Measurements from ENCODE around the gene KCNMA1.

KCNMA1 gene

DNA sequence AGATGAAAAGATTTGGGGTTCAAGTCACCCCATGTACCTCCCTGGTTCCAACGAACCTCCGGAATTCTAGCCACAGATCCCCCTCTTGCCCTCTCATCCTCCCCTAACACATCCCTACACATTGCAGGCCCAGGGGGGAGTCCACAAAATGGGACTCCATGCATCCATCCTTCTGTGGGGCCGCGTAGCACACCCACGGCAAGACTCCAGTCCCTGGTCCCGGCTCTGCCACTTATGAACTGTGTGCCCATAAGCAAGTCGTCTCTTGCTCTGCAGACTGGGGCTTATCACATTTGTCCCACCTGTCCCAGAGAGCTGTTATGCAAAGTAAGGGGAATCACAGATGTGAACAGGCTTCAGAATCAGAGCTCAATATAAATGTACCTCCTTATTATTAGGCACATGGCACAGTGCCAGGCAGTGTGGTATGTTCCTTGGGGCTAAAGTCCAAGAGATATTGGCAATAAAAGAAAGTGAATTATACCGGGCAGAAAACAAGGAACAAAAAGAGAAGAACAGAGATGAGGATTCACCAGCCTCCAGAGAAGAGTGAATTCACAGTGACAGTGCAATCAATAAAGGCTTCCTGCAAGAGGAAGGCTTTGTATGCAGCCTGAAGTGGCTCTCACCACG is 73.9 kb downstream of the KCNMA1 start:
- DNase-seq (ENCODE audit: insufficient read length, low spot score) (no peak), FAIRE-seq (no peak)

- no peak for FAIRE-seq
- no peak for DNase-seq (ENCODE audit: insufficient read length, low spot score)
Observed at GRCh38 chr10:77562742-77563141, 74.9 kb downstream of the KCNMA1 start.

- DNase-seq (ENCODE audit: insufficient read length, low spot score): no peak
- FAIRE-seq: no peak
Observed at GRCh38 chr10:77561991-77562390, 75.6 kb downstream of the KCNMA1 start.

GRCh38 chr10:77560471-77560870 is 77.1 kb downstream of the KCNMA1 start:
- DNase-seq (ENCODE audit: insufficient read length, low spot score): no peak

GRCh38 chr10:77560052-77560451 is 77.6 kb downstream of the KCNMA1 start:
- DNase-seq (ENCODE audit: insufficient read length, low spot score): no peak
- FAIRE-seq: no peak

More at GRCh38 chr10:77560471-77560870, 77.1 kb downstream of the KCNMA1 start:
- FAIRE-seq: no peak

DNA sequence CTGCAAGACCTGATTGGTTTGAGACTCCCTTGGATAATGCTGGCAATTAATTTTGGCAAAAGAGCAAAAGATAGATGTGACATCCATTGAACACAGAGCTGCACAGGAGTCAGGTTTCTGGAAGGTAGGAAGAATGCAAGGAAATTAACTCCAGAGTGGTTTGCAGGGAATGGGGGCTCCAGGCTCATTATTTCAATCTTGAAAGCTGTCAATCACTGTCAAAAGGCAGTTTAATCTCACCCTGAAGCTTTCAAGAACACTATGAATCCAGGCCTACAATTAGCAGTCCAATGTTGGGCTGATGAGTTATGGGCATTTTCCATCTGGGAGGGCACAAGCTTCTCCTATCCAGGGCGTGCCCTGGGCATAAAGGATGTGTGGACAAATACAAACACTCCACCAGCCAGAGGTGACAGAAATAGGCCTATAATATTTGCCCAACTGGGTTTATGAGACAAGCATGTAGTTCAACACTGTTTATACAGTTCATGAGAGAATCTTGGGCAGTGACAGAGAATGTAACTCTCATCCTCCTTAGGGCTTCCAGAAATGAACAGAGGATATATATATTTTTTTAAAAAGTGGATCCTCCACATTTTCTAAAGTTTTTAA is 80.5 kb downstream of the KCNMA1 start:
- FAIRE-seq: no peak
- no peak for DNase-seq (ENCODE audit: insufficient read length, low spot score)

DNA sequence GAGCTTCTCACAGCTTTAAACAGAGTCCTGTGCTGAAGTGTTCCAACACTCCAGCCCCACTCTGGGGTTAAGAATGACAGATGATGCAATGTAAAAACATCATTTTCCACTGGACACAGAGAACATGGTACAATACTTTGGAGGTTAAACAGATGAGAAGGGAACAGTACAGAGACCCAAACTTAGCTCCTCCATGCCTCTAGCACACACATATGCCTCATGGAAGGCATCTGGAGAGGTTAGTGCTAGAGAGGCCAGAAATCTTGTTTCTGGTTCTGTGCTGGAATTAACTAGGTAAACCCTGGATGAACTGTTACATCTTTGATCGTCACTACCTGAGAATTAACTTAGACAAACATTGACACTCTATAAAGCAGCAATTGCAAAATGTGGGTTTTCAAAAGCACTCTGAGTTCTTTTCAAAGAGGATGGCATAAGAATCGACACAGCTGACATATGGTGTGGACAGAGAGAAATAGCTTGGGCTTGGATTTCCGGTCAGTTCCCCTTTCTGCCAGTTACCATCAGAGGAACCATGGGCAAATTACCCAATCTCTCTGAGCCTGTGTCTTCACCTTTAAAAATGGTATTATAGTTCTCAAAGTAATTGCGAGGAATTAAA is 81.9 kb downstream of the KCNMA1 start:
- DNase-seq (ENCODE audit: insufficient read length, low spot score) (no peak), FAIRE-seq (no peak)

GRCh38 chr10:77554996-77555397 is 82.6 kb downstream of the KCNMA1 start:
- FAIRE-seq: no peak
- DNase-seq (ENCODE audit: insufficient read length, low spot score): no peak

- DNase-seq (ENCODE audit: insufficient read length, low spot score) (no peak), FAIRE-seq (no peak)
Observed at GRCh38 chr10:77553966-77554365, 83.6 kb downstream of the KCNMA1 start.

GRCh38 chr10:77553311-77553710 is 84.3 kb downstream of the KCNMA1 start:
- DNase-seq (ENCODE audit: insufficient read length, low spot score) (no peak), FAIRE-seq (no peak)

DNA sequence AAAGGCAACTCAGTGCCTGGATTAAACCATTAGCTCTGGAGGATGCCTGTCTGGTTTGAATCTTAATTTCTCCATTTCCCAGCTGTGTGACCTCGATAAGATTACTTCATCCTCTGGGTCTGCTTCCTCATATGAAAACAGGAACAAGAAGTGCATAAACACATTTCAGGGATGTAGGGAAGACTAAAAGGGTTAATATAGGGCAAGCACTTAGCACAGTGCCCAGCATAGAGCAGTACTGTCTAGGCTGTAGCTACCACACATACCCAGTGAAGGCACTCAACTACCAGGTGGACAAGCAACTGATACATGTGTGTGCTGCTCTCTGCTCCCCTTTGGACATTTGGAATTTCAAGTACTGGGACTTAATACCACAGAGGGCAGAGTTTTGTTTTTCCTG is 85.4 kb downstream of the KCNMA1 start:
- FAIRE-seq (no peak), DNase-seq (ENCODE audit: insufficient read length, low spot score) (no peak)

DNA sequence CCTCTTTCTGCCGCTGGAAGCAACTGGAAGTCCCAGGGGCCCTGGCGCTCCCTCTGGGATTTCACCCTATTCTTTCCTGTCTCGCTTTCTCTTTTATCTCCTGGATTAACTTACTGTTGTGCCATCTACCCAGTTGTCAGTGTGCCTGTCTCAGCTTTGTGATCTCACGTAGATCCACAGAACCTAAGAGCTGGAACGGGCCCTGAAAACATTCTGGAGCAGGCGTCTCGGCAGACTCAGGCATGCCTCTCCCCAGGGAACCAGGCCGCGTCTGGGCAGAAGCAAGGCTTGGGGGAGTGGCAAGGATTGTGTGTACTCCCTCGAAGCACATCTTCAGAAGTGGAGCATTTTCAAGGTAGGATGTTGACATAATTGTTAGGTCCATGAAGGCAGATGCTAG is 87.2 kb downstream of the KCNMA1 start:
- no peak for FAIRE-seq

DNA sequence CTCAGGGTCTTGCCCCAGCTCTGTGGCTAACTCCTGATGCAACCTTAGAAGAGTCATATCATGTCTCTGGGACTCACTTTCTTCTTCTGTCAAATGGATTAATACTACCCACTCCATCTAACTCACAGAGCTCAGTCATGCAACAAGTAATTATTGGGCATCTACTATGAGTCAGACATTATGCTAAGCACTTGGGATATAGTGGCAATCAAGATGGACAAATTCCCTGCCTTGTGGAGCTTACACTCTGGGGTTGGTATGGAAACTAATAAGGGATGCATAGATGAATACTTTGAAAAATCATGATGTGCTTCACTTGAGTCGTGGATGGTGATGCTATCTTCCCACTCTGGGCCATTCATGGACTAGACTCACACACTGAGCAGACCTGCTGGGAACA is 88.9 kb downstream of the KCNMA1 start:
- no peak for FAIRE-seq
- DNase-seq (ENCODE audit: insufficient read length, low spot score): no peak

More for the DNA sequence above, 87.2 kb downstream of the KCNMA1 start:
- DNase-seq (ENCODE audit: insufficient read length, low spot score): no peak

- DNase-seq (ENCODE audit: insufficient read length, low spot score): no peak
- no peak for FAIRE-seq
Observed at GRCh38 chr10:77548157-77548556, 89.5 kb downstream of the KCNMA1 start.

DNA sequence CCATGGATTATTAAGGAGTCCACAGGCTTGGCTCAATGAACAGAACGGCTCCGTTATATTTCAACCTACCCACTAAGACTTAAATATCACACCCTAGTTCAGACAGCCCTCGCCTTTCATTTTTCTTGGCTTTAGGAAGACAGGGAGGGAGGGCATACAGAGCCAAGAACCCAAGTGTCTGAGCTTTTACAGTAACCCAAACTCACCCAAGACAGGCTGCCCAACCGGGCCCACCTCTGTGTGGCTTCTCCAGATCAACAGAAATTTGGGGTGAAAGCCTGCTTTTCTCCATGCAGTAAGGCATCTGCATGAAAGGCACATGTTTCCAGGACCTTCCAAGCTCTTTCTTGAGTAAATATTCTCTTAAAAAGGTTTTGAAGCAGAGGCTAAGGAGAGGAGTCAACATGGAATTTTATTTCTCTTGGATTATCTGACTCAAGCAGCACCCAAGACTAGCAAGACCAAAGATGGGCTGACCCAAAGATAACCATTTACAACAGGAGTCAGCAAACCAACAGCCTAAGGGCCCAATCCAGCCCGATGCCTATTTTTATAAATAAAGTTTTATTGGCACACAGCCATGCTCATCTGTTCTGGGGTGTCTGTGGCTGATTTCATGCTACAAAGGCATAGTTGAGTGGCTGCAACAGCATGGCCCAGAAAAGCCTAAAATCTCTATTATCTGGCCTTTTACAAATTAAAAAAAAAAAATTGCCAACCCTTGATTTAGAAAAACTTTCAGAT is 90.1 kb downstream of the KCNMA1 start:
- DNase-seq (ENCODE audit: insufficient read length, low spot score) (no peak), FAIRE-seq (no peak)

DNA sequence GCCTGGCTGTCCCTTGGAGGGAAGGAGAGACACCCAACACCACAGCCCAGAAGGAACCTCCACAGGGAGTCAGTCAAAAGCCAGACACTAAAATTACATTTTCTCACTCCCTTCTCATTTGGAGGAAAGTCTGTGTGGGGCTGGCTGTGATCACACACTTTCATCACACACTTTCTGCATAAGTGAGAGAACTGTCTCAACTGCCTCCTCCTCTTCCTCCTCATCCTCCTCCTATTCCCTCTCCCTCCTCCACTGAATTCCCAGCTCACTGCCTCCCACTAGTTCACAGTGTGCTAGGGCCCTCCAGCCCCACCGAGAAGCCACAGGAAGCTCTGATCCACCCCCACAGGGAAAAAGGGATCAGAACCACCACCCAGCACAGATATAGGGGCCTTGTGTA is 91.6 kb downstream of the KCNMA1 start:
- DNase-seq (ENCODE audit: insufficient read length, low spot score) (no peak), FAIRE-seq (no peak)

DNA sequence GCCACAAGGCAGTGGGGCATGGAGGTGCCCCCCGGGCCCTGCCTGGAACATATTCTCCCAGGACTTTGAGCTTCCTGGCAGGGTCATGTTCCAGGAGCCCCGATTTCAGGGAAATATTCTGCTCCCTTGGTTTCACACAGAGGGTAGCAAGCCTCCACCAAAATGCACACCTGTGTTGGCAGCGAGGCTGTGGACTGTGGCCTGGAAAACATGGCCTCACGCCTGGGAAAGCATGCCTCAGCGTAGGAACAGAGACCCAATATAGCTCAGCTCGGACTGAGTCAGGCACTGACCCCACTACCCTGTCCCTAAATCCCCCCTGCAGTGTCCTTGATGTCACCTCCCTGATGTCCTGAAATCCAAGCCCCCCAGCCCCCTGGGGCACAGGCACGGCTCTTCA is 92.0 kb downstream of the KCNMA1 start:
- no peak for DNase-seq (ENCODE audit: insufficient read length, low spot score)
- no peak for FAIRE-seq

DNA sequence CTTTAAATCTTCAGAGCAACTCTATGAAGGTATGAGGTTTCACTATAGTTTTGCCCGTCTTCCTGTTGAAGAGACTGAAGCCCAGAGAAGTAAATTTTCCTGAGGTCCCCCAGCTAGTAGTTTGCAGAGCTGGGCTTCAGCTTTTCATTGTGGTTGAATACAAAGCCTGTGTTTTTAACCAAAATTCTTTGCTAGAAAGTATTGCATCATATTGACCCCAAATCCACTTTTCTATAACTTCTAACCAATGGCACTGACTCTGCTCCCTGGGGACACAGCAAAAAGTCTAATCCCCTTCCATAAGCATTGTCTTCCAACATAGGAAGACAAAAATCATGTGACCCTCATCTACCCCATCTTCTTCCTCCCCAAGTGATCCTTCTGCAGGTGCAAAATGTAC is 93.0 kb downstream of the KCNMA1 start:
- no peak for FAIRE-seq

DNA sequence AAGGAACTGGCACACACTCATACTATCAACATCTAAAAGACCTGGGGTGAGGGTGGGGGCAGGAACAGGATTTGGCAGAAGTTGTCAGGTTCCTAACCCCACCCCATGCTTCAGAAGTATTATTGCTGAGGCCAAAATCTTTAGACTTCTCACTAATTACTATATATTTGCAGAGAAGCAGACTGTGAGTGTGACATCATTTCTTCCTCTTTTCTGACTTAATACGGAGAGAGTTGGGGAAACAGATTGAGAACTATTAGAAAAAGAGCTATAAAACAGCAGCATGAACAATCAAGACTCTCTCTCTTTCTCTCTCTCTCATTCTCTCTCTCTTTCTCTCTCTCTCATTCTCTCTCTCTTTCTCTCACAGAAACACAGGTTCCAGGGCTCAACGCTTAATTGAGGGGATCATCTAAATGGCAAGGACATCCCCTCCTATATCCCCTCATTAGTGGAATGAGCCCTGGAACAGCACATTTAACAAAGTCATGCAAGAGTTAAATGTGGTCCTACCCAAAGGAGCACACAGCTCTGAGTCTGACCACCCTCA is 94.8 kb downstream of the KCNMA1 start:
- no peak for FAIRE-seq

More for the DNA sequence above, 93.0 kb downstream of the KCNMA1 start:
- DNase-seq (ENCODE audit: insufficient read length, low spot score): no peak

DNA sequence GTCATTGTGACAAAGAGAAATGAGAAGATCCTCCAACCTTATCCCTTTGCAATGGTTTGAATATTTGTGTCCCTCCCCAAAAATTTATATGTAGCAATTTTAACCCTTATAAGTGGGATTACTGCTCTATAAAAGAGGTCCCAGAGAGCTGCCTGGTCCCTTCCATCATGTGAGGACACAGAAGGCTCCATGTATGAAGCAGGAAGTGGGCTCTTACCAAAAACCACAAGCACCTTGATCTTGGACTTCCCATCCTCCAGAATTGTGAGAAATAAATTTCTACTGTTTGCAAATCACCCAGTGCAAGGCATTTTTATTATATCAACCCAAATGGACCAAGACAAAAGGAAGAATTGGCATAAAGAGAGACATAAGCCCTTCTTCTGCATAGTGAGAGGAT is 95.7 kb downstream of the KCNMA1 start:
- DNase-seq (ENCODE audit: insufficient read length, low spot score): no peak

More for the DNA sequence above, 94.8 kb downstream of the KCNMA1 start:
- DNase-seq (ENCODE audit: insufficient read length, low spot score): no peak

DNA sequence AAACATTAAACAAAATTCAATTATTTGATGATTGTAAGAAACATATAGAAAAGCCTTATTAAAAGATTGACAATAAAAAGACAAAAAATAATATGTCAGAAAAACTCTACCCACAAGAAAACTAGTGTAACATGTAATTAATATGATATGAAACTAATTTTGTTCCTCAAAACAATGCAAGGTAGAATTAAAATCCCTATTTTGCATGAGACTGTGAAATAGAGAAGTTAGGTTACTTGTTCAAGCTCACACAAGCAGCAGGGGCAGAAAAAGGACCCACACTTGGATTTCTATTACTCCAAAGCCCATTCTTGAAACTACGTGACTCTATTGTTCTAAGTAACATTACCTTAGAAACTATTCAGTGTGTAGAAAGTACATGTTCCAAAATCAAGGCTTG is 96.4 kb downstream of the KCNMA1 start:
- FAIRE-seq: no peak
- DNase-seq (ENCODE audit: insufficient read length, low spot score): no peak

More for the DNA sequence above, 95.7 kb downstream of the KCNMA1 start:
- no peak for FAIRE-seq

All from GM19239 (cell line).